ENCODE data around the gene SNX8.
"Not testable (repeated sequence)": the region's sequence is repeated elsewhere in the genome, so short reads cannot be mapped to it uniquely, and the experiment has no call there.

The SNX8 gene

DNA sequence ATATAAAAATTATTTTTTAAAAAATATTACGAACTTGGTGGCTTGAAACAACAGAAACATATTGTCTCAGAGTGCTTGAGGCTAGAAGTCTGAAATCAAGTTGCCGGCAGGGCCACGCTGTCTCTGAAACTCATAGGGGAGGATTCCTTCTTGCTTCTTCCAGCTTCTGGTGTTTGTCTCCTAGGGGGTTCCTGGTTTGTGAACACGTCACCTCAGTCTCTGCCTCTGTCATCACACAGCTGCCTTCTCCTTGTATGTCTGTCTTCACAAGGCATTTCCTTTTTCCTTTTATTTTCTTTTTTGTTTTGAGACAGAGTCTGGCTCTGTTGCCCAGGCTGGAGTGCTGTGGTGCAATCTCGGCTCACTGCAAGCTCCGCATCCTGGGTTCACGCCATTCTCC, 12.7 kb upstream of the SNX8 start:
- DNase-seq (ENCODE audit: low read depth), result no peak

DNA sequence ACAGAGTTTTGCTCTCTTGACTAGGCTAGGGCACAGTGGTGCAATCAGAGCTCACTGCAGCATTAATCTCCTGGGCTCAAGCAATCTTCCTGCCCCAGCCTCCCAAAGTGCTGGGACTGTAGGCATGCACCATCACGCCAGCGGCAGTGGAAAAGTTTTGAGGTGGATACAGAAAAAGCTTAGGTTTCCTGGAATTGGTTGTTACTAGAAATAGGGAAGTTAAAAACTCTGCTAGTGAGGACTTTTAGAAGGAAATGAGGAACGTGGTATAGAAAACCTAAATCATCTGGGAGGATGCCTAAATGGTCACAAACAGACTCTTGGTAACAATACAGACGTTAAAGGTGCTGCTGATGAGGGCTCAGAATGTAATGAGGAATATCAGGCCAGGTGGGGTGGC, 10.9 kb upstream of the SNX8 start:
- no peak for DNase-seq (ENCODE audit: low read depth)

DNA sequence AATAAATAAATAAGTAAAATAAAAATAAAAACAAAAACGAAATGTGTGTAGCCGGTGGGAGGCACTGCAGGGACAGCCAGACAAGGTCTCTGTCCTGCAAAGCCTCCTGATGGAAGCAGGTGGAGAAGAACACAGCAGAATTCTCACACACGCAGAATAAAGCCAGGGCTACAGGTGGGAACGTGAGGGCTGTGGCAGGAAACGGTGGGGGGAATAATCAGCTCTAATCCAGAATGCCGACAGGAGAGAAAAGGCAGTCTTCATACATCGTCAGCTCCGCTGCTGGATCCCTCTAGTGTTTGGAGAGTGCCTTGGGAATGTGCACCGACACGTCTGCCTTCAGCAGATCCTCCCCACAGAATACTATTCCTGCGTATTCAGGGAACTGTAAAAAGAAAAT, 6.8 kb upstream of the SNX8 start:
- DNase-seq (ENCODE audit: low read depth), result no peak

DNA sequence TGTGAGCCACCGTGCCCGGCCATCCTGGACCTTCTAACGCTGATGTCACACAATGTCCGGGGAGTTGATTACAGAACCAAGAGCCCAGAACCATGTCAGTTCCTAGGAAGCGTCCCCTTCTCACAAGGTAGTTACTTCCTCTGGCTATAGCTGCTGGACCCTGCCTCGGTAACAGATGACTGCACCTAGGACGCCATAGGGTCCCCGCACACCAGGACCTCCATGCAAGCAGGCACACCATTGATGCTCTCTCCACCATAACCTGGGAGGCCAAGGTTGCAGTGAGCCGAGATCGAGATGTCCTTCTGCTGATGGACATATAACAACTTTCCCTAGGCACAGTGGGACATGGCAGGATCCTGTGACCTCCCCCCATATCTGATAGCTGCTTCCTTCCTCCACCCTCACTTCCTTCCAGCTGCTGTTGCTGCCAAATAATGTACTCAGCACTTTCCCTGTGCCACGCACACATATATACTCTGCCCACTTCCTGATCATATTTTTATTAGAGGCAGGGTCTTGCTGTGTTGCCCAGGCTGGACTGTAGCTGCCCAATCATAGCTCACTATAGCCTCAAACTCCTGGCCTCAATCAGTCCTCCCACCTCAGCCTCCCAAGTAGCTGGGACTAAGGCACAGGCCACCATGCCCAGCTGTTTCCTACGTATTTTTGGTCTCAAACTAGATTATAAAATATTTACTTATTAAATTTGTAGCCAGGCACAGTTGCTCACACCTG, 3.5 kb upstream of the SNX8 start:
- no peak for DNase-seq (ENCODE audit: low read depth)

DNA sequence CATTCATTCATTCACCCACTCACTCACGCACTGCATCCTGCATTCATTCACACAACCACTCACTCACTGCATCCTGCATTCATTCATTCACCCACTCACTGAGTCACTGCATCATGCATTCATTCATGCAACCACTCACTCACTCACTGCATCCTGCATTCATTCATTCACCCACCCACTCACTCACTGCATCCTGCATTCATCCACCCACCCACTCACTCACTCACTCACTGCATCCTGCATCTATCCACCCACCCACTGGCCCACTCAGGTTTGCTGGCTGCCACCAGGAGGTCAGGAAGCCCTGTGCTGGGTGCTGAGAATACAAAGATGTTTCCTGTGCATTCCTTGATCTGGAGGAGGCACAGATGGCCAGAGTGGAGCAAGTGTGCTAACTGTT, 2.3 kb upstream of the SNX8 start:
- DNase-seq (ENCODE audit: low read depth), result no peak

DNA sequence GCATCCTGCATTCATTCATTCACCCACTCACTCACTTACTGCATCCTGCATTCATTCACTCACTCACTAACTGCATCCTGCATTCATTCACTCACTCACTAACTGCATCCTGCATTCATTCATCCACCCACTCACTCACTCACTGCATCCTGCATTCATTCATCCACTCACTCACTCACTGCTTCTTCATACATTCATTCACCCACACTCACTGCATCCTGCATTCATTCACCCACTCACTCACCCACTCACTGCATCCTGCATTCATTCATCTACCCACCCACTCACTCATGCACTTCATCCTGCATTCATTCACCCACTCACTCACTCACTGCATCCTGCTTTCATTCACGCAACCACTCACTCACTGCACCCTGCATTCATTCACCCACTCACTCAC, 1.5 kb upstream of the SNX8 start:
- no peak for DNase-seq (ENCODE audit: low read depth)

DNA sequence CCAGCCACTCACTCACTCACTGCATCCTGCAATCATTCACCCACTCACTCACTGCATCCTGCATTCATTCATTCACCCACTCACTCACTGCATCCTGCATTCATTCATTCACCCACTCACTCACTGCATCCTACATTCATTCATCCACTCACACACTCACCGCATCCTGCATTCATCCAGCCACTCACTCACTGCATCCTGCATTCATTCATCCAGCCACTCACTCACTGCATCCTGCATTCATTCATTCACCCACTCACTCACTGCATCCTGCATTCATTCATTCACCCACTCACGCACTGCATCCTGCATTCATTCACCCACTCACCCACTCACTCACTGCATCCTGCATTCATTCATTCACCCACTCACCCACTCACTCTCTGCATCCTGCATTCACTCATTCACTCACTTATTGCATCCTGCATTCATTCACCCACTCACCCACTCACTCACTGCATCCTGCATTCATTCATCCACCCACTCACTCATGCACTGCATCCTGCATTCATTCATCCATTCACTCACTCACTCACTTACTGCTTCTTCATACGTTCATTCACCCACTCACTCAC, 802 bp upstream of the SNX8 start:
- not testable (repeated sequence) for DNase-seq (ENCODE audit: low read depth)

DNA sequence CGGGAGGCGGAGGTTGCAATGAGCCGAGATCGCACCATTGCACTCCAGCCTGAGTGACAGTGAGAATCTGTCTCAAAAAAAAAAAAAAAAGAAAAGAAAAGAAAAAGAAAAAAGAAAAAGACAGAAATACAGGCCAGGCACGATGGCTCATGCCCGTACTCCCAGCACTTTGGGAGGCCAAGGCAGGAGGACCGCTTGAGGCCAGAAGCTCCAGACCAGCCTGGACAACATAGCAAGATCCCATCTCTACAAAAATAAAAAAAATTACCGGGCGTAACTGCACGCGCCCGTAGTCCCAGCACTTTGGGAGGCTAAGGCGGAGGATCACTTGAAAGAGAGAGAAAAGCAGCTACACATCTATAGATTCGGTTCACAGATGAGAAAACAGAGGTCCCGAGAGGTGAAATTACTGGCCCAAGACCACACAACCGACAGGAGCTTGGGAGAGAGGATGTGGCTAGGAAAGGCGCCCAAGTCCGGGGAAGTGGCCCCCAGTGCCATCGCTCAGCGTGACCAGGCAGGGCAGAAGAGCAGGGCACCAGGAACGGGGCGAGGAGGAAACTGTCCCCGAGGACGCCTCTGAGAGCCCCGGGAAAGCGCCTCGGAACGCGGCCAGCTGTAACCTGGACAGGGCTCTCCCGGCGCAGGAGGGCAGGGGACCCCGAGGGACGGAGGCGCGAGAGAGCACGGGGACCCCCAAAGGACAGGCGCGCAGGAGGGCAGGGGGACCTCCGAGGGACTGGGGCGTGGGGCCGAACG, 612 bp downstream of the SNX8 start:
- DNase-seq (ENCODE audit: low read depth), result no peak

DNA sequence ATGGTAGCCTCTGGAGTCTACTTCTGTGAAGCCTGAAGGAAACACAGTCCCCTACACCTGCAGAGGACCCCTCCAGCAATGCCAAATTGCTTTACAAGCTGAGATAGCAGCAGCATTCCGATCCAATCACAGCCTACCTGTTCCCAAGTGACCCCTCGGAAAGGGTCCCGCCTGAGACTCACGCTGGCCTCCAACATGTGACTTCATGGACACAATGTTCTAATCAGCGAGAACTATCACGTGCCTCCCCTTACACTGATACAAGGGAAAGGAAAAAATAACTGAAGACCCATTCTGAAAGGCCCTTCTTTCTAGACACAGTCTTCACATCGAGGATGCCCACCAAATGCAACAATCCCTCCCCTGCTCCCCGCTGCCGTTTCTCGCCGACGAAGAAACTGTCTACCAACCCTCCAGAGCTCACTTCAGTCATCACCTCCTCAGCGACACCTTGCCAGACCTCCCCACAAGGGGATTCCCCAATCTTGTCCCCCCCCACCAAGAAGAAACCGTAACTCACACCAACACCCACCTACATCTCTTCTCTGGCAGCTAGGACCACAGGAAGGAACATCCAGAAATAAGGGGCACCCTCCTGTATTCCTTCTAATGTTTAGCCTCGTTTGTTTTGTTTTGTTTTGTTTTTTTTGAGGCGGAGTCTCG, 1.8 kb downstream of the SNX8 start:
- no peak for DNase-seq (ENCODE audit: low read depth)

DNA sequence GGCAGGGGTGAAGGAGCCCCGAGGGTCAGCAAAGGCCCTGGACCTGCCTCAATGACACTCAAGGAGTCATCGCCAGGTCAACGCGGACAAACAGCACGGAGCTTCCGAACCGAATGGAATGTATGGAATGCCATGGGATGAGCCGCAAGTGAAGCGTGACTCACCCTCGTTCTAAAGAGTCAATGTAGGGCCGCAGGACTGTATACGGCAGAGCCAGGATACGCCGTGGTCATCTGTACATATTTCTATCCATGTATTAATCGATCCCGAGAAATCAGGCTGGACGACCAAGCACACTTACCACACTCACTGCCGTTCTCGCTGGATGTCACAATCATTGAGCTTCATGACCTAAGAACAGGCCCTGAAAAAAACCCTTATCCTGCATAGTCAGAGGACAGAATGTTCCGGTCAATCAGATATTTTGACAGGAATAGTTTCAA, 4.3 kb downstream of the SNX8 start:
- no peak for DNase-seq (ENCODE audit: low read depth)

DNA sequence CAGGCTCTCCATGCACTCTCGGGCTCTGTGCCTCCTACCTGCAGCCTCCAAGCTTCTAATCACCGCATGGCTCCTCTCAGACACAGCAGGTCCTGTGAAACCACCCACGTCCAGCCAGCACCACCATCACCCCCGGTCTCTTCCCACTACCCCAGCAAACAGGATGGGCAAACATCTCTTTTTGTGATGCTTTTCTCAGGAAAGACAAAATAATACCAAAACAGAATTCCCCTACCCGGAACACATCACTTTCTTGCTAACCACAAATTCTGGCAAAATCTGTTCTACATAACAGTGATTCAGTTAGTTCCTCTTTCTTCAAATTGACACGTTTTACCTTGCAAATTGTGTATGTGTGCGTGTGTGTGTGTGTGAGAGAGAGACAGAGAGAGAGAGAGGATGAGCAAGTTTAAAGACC, 6.5 kb downstream of the SNX8 start:
- no peak for DNase-seq (ENCODE audit: low read depth)

DNA sequence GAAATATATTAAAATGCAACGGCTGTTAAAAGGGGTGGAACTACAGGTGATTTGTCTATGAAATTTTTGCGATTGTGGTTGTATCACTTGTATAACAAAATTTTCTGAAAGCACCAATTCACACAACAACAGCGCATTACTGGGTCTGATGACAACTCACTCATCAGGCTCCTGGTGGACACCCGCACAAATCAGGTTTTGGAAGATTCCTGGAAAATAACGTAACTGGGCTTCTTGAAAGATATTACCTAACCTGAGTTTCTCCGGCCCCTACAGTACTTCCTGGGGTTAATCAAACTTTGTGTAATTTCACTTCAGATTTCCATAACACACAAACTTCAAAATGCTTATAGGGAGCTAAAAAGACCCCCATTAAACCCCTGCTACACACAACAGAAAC, 7.6 kb downstream of the SNX8 start:
- DNase-seq (ENCODE audit: low read depth), result no peak

DNA sequence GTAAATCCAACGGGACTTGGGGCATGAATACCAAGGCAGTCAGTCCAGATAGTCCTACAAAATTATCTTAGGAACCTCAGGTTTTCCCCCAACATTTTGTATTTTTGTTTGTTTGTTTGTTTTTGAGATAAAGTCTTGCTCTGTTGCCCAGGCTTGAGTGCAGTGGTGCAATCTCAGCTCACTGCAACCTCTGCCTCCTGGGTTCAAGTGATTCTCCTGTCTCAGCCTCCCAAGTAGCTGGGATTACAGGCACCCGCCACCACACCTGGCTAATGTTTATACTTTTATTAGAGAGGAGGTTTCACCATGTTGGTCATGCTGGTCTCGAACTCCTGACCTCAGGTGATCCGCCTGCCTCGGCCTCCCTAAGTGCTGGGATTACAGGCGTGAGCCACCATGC, 9.0 kb downstream of the SNX8 start:
- not testable (repeated sequence) for DNase-seq (ENCODE audit: low read depth)

DNA sequence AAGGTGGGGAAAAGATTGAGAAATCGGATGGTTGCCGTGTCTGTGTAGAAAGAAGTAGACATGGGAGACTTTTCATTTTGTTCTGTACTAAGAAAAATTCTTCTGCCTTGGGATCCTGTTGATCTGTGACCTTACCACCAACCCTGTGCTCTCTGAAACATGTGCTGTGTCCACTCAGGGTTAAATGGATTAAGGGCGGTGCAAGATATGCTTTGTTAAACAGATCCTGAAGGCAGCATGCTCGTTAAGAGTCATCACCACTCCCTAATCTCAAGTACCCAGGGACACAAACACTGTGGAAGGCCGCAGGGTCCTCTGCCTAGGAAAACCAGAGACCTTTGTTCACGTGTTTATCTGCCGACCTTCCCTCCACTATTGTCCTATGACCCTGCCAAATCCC, 10.7 kb downstream of the SNX8 start:
- DNase-seq (ENCODE audit: low read depth), result not testable (repeated sequence)

DNA sequence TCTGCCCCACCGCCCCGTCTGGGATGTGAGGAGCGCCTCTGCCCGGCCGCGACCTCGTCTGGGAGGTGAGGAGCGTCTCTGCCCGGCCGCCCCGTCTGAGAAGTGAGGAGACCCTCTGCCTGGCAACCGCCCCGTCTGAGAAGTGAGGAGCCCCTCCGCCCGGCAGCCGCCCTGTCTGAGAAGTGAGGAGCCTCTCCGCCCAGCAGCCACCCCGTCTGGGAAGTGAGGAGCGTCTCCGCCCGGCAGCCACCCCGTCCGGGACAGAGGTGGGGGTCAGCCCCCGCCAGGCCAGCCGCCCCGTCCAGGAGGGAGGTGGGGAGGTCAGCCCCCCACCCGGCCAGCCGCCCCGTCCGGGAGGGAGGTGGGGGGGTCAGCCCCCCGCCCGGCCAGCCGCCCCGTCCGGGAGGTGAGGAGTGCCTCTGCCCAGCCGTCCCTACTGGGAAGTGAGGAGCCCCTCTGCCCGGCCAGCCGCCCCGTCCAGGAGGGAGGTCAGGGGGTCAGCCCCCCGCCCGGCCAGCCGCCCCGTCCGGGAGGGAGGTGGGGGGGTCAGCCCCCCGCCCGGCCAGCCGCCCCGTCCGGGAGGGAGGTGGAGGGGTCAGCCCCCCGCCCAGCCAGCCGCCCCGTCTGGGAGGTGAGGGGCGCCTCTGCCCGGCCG, 11.4 kb downstream of the SNX8 start:
- not testable (repeated sequence) for DNase-seq (ENCODE audit: low read depth)

DNA sequence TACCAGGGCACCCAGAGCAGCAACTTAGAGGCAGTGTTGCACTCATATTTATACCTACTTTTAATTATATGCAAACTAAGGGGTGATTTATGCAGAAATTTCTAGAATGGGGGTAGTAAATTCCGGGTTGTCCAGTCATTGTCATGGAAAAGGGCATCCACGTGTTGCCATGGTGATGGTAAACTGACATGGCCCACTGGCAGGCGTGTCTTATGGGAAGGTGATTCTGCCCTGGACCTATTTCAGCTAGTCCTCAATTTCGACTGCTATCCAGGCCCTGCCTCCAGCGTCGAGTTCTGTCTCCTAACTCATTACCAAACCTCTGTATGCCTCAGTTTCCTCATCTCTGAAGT, 12.8 kb downstream of the SNX8 start:
- no peak for DNase-seq (ENCODE audit: low read depth)

DNA sequence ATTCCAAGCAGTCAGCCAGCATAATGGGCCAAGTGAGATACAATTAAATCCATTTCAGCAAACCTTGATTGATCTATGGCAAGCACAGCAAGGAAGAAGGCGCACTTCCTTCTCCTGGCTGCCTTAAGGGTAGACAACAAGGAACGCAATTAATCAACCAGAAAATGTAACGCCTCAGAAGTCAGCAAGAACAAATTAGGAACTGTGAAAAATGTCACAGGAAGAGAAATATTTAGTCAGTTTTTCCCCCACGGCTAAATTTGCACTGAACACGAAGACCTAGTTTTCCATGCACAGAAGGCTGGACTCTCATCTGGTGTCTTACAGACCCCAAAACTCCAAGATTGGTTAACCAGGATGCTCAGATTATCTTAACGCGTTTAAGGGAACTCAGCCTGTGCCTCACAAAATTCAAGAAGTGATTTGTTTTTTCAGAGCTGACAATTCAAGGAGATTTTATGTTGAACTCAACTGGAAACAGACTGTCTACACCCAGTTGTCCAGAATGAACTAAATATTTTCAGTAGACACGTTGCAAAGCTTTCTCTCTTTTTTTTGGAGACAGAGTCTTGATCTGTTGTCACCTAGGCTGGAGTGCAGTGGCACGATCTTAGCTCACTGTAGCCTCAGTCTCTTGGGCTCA, 14.2 kb downstream of the SNX8 start:
- no peak for DNase-seq (ENCODE audit: low read depth)

DNA sequence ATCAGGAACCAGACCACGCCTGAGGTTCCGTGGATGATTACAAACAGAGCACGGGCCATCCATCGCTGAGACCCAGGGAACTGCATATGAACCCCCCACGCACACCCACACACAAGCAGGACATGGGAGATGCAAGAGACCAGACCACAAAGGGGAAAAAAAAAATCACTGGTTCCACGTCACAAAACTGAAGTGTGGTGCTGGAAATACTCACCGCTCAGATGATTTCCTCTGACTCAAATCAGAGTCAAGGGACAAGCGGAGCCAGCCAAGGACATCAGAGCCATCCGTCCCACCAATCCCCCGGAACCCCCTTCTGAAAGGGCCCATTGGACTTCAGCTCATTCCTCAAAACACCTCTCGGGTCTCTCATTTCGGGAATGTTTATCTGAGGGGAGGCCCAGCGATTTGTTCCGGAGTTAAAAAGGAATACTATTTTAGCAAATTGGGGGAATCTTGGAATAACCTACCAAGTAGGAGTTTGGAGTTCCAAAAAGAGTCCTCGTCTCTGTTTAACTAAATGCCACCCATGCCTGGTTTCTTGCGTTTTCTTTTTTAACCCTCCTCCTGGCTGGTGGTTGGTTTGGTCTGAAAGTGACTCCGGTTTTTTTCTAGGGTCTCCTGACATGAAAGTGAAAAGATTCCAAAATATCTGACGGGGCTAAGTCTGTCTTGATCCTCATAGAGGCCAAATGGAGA, 15.0 kb downstream of the SNX8 start:
- DNase-seq (ENCODE audit: low read depth), result peak; percentile 91

DNA sequence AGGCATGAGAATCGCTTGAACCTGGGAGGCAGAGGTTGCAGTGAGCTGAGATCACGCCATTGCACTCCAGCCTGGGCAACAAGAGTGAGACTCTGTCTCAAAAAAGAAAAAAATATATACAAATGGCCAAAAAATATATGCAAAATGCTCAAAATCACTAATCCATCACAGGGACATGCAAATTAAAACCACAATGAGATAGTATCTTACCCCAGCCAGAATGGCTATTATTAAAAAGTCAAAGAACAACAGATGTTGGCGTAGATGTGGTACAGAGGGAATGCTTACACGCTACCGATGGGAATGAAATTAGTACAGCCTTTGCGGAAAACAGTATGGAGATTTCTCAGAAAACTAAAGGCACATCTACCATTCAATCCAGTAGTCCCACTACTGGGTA, 17.4 kb downstream of the SNX8 start:
- DNase-seq (ENCODE audit: low read depth), result no peak

DNA sequence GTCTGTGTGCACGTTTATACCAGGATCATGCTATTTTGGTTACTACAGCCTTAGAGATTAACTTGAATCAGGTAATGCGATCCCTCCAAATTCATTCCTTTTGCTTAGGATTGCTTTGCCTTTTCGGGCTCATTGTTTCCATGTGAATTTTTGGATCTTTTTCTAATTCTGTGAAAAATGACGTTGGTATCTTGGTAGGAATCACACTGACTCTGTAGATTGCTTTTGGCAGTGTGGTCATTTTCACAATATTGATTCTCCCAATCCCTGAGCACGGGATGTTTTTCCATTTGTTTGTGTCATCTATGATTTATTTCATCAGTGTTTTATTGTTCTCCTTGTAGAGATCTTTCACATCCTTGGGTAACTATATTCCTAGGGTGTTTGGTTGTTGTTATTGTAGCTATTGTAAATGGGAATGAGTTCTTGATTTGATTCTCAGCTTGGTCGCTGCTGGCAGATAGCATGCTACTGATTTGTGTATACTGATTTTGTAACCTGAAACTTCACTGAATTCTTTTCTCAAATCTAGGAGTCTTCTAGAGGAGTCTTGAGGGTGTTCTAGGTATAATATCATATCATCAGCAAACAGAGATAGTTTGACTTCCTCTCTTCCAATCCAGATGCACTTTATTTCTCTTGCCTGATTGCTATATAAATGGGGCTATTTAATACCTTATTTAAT, 18.2 kb downstream of the SNX8 start:
- no peak for DNase-seq (ENCODE audit: low read depth)

DNA sequence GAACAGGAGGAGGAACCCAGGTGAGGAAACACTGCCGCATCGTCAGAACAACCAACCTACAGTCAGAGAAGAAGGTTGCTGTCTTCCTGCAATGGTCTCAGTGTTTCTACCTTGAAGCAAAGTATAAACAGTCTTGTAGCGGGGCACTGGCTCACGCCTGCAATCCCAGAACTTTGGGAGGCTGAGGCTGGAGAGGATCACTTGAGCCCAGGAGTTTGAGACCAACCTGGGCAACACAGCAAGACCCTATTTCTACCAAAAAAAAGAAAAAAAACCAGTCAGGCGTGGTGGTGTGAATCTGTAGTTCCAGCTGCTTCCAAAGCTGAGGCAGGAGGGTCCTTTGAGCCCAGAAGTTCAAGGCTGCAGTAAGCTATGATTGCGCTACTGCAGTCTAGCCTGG, 23.4 kb downstream of the SNX8 start:
- no peak for DNase-seq (ENCODE audit: low read depth)
